GM12878 (cell line): Measurements from ENCODE around the gene FTO. TPM values are rescaled to one million over a fixed set of nuclear protein-coding genes. Genes with fewer than 3 reads are reported as not detected.

ENCODE experiments used
- ATAC-seq: fragments of 200-7000 bp; cut with Tn5 transposase; 3 replicates; pipeline ENCODE4 v1.9.1; 2020; ENCODE audit warnings: mild to moderate bottlenecking, moderate library complexity
- BruUV-seq: library from RNA; stranded (reverse); fragments of 400-500 nt; replicated peaks from 2 replicates; lab custom pipeline; 2021; lab: Mats Ljungman, UMichigan
- CTCF ChIA-PET: fragments of 300-600 bp; sonication (Branson Sonifier 250); formaldehyde crosslinking; extraction: SDS; loops from one replicate; lab custom pipeline; 2021; ENCODE audit warnings: inconsistent platforms; lab: Yijun Ruan, JAX
- POLR2A ChIA-PET: fragments of 350-600 bp; formaldehyde crosslinking; extraction: SDS; loops from one replicate; lab custom pipeline; 2021; ENCODE audit warnings: inconsistent platforms; lab: Charles Lee
- RAD21 ChIA-PET: fragments of 300-600 bp; sonication (Branson Sonifier 250); formaldehyde crosslinking; loops from one replicate; lab custom pipeline; 2023; ENCODE audit warnings: antibody characterized with exemption; ENCODE audit not compliant: unreplicated experiment; lab: Charles Lee
- SMC1A ChIA-PET: fragments of 300-600 bp; sonication (Branson Sonifier 250); formaldehyde crosslinking; loops from one replicate; lab custom pipeline; 2023; ENCODE audit not compliant: unreplicated experiment, uncharacterized antibody; lab: Charles Lee
- DNase-seq: peaks from one replicate; pipeline ENCODE4 v3.0.0-alpha.2; 2011; ENCODE audit warnings: low read depth, low spot score
- FAIRE-seq: peaks from 3 replicates; lab custom pipeline; 2011; peaks lifted over from hg19 to GRCh38; lab: Jason Lieb, UNC
- H2AFZ ChIP-seq: 2 replicates; pipeline ENCODE4 v1.6.0; 2011; ENCODE audit warnings: low read depth, low read length, control low read depth; ENCODE audit not compliant: control insufficient read depth
- H3K27ac ChIP-seq: 2 replicates; pipeline ENCODE4 v1.5.1; 2011; ENCODE audit warnings: control low read depth; ENCODE audit not compliant: control insufficient read depth, insufficient read depth
- H3K27me3 ChIP-seq, 2 experiments: replicated peaks in 1 of 2; 2 replicates each; pipeline versions ENCODE4 v1.6.0 to v1.6.1; 2011; ENCODE audit warnings: low read length in 1 of 2; ENCODE audit not compliant: control insufficient read depth in 2 of 2, insufficient read depth in 2 of 2
- H3K36me3 ChIP-seq, 2 experiments: 2 replicates each; pipeline ENCODE4 v1.5.1; 2011; ENCODE audit warnings: low read length in 1 of 2; ENCODE audit not compliant: control insufficient read depth in 2 of 2, insufficient read depth in 2 of 2
- H3K4me1 ChIP-seq: 2 replicates; pipeline ENCODE4 v1.6.1; 2011; ENCODE audit warnings: mild to moderate bottlenecking, low read length, moderate library complexity, mixed read lengths; ENCODE audit not compliant: control insufficient read depth, insufficient read depth
- H3K4me2 ChIP-seq: 2 replicates; pipeline ENCODE4 v1.6.0; 2011; ENCODE audit warnings: control low read depth; ENCODE audit not compliant: control insufficient read depth, insufficient read depth
- H3K4me3 ChIP-seq: fragments of 200-600 bp; sonication (generic); 2 replicates; pipeline ENCODE4 v1.5.1; 2016
- H3K79me2 ChIP-seq: 2 replicates; pipeline ENCODE4 v1.6.0; 2011; ENCODE audit warnings: low read length; ENCODE audit not compliant: control insufficient read depth, insufficient read depth
- H3K9ac ChIP-seq: 2 replicates; pipeline ENCODE4 v1.8.0; 2011; ENCODE audit warnings: low read length, control low read depth, mixed read lengths; ENCODE audit not compliant: control insufficient read depth, insufficient read depth
- H3K9me3 ChIP-seq: replicated peaks from 3 replicates; pipeline ENCODE4 v1.5.1; 2011; ENCODE audit warnings: mild to moderate bottlenecking, low read length; ENCODE audit not compliant: control insufficient read depth, insufficient read depth
- H4K20me1 ChIP-seq: 2 replicates; pipeline ENCODE4 v1.6.0; 2011; ENCODE audit not compliant: control insufficient read depth, insufficient read depth
- ATF3 ChIP-seq: IDR thresholded peaks from 2 replicates; pipeline ENCODE4 v1.6.1; 2011; ENCODE audit warnings: low read depth, mild to moderate bottlenecking, low read length, moderate library complexity, borderline replicate concordance; ENCODE audit errors: extremely low read depth
- BCL11A ChIP-seq: IDR thresholded peaks from 2 replicates; pipeline ENCODE4 v1.6.1; 2011; ENCODE audit warnings: low read depth, low read length
- BCL3 ChIP-seq: IDR thresholded peaks from 2 replicates; pipeline ENCODE4 v1.6.1; 2011; ENCODE audit warnings: borderline replicate concordance, low read depth, mild to moderate bottlenecking, moderate library complexity, low read length; ENCODE audit not compliant: insufficient read depth, poor library complexity, severe bottlenecking
- BHLHE40 ChIP-seq, 2 experiments: fragments of 450-650 bp in 1 of 2; IDR thresholded peaks; 2 replicates each; pipeline ENCODE4 v1.6.1; 2011 to 2017; ENCODE audit warnings: low read depth in 2 of 2, borderline replicate concordance in 1 of 2, improper control_type of control experiment in 1 of 2, low read length in 1 of 2, mild to moderate bottlenecking in 1 of 2
- ESRRA ChIP-seq: IDR thresholded peaks from 2 replicates; pipeline ENCODE4 v1.6.1; 2012; ENCODE audit warnings: mild to moderate bottlenecking, low read length, improper control_type of control experiment
- GATAD2B ChIP-seq: fragments of 450-650 bp; conservative IDR thresholded peaks from 2 replicates; pipeline ENCODE4 v1.6.1; 2017; ENCODE audit warnings: low read depth, mild to moderate bottlenecking, moderate library complexity
- SMARCA5 ChIP-seq: fragments of 450-650 bp; IDR thresholded peaks from 2 replicates; pipeline ENCODE4 v1.6.1; 2017; ENCODE audit warnings: mild to moderate bottlenecking
- ZBTB40 ChIP-seq: fragments of 450-650 bp; IDR thresholded peaks from 2 replicates; pipeline ENCODE4 v1.6.1; 2016; ENCODE audit warnings: mild to moderate bottlenecking, moderate library complexity, borderline replicate concordance
- WGBS: methylation state at CpG from one replicate; pipeline ENCODE4 v1.1.6; 2016; ENCODE audit warnings: low lambda C conversion rate; ENCODE audit not compliant: insufficient replicate concordance, insufficient coverage; ENCODE audit errors: missing lambda C conversion rate; 5-methylcytosine and 5-hydroxymethylcytosine counted together
- in situ Hi-C: fragments of 300-500 bp; cut with MboI; formaldehyde crosslinking; loops from 9 replicates; pipeline ENCODE4 v1.14.3; 2018; ENCODE audit warnings: mixed read lengths
- intact Hi-C: fragments of 100-400 bp; cut with micrococcal nuclease; formaldehyde crosslinking; loops from one replicate; pipeline ENCODE4 v1.14.2; 2022; ENCODE audit not compliant: unreplicated experiment
- polyA plus RNA-seq, 11 experiments: library from polyadenylated mRNA; depleted of rRNA in 4 of 11; unstranded in 6 of 11; stranded (reverse) in 5 of 11; fragments of >200 nt; fragmentation: Nextera tagmentation in 4 of 11; fragmentation: Illumina TruSeq in 1 of 11; extraction: Ambion mirVana in 4 of 11; extraction: Trizol in 1 of 11; gene quantifications; 1 replicate in 1 of 11; 2 replicates in 10 of 11; pipeline versions ENCODE4 v1.2.1 to v1.2.3, GENCODE V29; 2011 to 2016; ENCODE audit warnings: inconsistent platforms in 2 of 11, missing spikeins in 2 of 11, low read depth in 1 of 11
- total RNA-seq, 4 experiments: library from RNA; depleted of rRNA in 3 of 4; stranded (reverse); fragments of >200 nt in 3 of 4; fragmentation: Illumina TruSeq in 1 of 4; extraction: Trizol in 1 of 4; gene quantifications; 2 replicates each; pipeline versions ENCODE4 v1.2.1 to v1.2.3, GENCODE V29; 2013 to 2021

The FTO gene
- total and polyA plus RNA-seq, 10 of the 15 experiments (the other 5 are each of a cell fraction or from before 2014, with no cell fraction given) = 20.1 to 55.0 (median 47.0) TPM

DNA sequence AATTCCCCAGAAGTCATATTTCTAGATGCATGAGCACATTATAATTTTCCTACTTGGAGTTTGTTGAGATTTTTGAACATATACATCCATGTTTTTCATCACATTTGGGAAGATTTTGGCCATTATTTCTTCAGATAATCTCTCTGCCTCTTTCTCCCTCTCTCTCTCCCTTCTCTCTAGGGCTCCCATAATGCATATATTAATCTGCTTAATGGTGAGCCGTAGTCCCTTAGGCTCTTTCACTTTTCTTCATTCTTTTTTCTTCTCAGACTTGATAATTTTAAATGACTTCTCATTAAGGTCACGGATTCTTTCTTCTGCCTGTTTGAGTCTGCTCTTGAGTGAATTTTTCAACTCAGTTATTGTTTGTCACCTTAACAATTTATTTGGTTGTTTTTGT is 481.1 kb downstream of the FTO start (continued):
- TF ChIP-seq GATAD2B = no peak

GRCh38 chr16:54191163-54191562 is 487.2 kb downstream of the FTO start:
- no peak overlapping the region for H3K4me3 ChIP-seq
- ChIA-PET CTCF (no interaction called here), RAD21 (no interaction called here), SMC1A (no interaction called here), POLR2A (no interaction called here)
- in situ Hi-C loops (no loop called here), intact Hi-C loops (no loop called here)
- H2AFZ ChIP-seq = no peak overlapping the region
- H3K27me3 ChIP-seq = no peaks in the 10 kb centered on the region
- BruUV-seq = no TSS peak
- H3K79me2 ChIP-seq = no peaks in the 10 kb centered on the region
- DNase-seq (no peak), FAIRE-seq (no peak), ATAC-seq (no peak)
- 29% methylated on average over 2 of the region's 2 CpGs for WGBS
- no peaks in the 10 kb centered on the region for H3K36me3 ChIP-seq
- no peak overlapping the region for H3K4me2 ChIP-seq
- no peaks in the 10 kb centered on the region; the same call in 2 of the 3 replicates for H3K9me3 ChIP-seq
- H3K9ac ChIP-seq = no peak overlapping the region
- H4K20me1 ChIP-seq = no peaks in the 10 kb centered on the region
- no peak overlapping the region for H3K27ac ChIP-seq
- no peaks in the 10 kb centered on the region for H3K4me1 ChIP-seq
- no peak for TF ChIP-seq ZBTB40
- no peak for TF ChIP-seq BCL11A
- no peak for TF ChIP-seq BCL3
- TF ChIP-seq BHLHE40 (IDR thresholded peaks at IDR 0.05; ENCODE audit: borderline replicate concordance in 1 of 2, low read depth in 2 of 2, low read length in 1 of 2) = no peak
- no peak for TF ChIP-seq ATF3
- no peak for TF ChIP-seq SMARCA5
- TF ChIP-seq ESRRA = no peak
